Heart left ventricle (tissue), 13 donors: ENCODE measurements around the gene KRTAP2-3.
"Not testable (repeated sequence)": the region's sequence is repeated elsewhere in the genome, so short reads cannot be mapped to it uniquely, and the experiment has no call there.

Experiments
- POLR2A ChIP-seq, 2 donors: fragments of 450-650 bp; IDR thresholded peaks; one replicate each; pipeline ENCODE4 v1.6.1; 2017; ENCODE audit warnings: antibody characterized with exemption in 2 of 2, mild to moderate bottlenecking in 2 of 2, moderate library complexity in 2 of 2
- TF ChIP-seq, protein P1 (sequence below), 12 donors: fragments of 200-600 bp; sonication (generic) in 4 of 12; IDR thresholded peaks; one replicate each; pipeline versions ENCODE4 v1.5.0 to v1.8.0; 2018 to 2022; ENCODE audit warnings: antibody characterized with exemption in 12 of 12, mild to moderate bottlenecking in 5 of 12
- donor health status: ischemic (EF 13 %, LVEDD 7.1; RV severe dilation, severe dysfunction).
- donor health status: DM: no; HTN: yes; CAD: no.
- donor health status: DM: no; HTN: no; CAD: no.
- donor health status: ischemic (EF 25% LVEDD 6.9; RV normal size, moderate dysfunction).
- donor health status: ischemic (EF 25% LVEDD 5.7; RV mildly dilated, moderate dysfunction).
- donor health status: ischemic (EF 35%, LVEDD 5.7; RV mildly dilated, moderate dysfunction).
- donor health status: nonischemic (EF 11% LVEDD 7.7; RV severe dilation, severe dysfunction).
- donor health status: DM: yes; HTN: yes; CAD: no.
- donor health status: PGD.
- donor health status: ischemic (EF 29% LVEDD 5.4; RV normal size, mild dysfunction).
- donor health status: nonischemic (EF 23%, LVEDD 6.1; RV moderate dilation, normal function).

DNA sequence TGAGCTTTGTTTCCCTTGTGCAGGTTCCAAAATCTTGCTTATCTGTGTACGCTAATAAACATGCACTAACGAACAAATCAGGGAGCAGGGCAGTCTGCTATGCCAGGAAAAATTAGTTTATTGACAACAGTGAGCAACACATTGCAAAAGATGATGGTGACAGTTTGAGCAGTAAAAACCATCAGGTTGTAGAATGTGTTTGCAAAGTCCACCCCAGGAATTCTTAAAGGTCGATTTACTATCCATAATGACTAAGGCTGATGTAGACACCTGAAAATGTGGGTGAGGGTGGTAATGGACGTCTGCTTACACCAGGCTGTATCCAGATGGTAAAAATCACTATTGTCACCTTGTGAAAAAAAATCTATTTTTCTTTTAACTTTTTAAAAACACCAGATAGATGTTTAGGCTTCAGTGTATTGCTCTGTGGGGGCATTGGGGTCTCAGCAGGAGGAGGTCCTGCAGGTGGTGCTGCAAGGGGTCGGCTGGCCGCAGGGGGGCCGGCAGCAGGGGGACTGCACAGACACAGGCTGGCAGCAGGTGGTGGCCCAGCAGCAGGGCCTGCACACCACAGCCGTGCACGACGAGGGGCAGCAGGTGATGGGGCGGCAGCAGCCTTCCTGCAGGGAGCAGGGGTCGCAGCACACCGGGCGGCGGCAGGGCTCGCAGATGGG lies 5.2 kb upstream of the KRTAP2-3 start:
- TF ChIP-seq, protein P1, sequence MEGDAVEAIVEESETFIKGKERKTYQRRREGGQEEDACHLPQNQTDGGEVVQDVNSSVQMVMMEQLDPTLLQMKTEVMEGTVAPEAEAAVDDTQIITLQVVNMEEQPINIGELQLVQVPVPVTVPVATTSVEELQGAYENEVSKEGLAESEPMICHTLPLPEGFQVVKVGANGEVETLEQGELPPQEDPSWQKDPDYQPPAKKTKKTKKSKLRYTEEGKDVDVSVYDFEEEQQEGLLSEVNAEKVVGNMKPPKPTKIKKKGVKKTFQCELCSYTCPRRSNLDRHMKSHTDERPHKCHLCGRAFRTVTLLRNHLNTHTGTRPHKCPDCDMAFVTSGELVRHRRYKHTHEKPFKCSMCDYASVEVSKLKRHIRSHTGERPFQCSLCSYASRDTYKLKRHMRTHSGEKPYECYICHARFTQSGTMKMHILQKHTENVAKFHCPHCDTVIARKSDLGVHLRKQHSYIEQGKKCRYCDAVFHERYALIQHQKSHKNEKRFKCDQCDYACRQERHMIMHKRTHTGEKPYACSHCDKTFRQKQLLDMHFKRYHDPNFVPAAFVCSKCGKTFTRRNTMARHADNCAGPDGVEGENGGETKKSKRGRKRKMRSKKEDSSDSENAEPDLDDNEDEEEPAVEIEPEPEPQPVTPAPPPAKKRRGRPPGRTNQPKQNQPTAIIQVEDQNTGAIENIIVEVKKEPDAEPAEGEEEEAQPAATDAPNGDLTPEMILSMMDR (IDR thresholded peaks at IDR 0.05), result not testable (repeated sequence)
- TF ChIP-seq POLR2A (IDR thresholded peaks at IDR 0.05), result not testable (repeated sequence)
